H9 (cell line): Measurements from ENCODE around the gene SERTAD2. TPM values are rescaled to one million over a fixed set of nuclear protein-coding genes. Genes with fewer than 3 reads are reported as not detected.

Source experiments
- DNase-seq: peaks from one replicate; pipeline ENCODE4 v3.0.0-alpha.2; 2017
- H2AFZ ChIP-seq: one replicate; pipeline ENCODE4 v1.6.1; 2013; ENCODE audit warnings: mild to moderate bottlenecking, low read length, control low read depth, moderate library complexity
- H2AK5ac ChIP-seq: 2 replicates; pipeline ENCODE4 v1.6.1; 2013; ENCODE audit warnings: low read length, control low read depth, mixed read lengths; ENCODE audit not compliant: insufficient read length
- H2BK120ac ChIP-seq: one replicate; pipeline ENCODE4 v1.6.1; 2013; ENCODE audit warnings: low read depth, mild to moderate bottlenecking, low read length, control low read depth, inconsistent platforms; ENCODE audit not compliant: poor library complexity, severe bottlenecking
- H2BK12ac ChIP-seq: 2 replicates; pipeline ENCODE4 v1.6.1; 2013; ENCODE audit warnings: low read length, control low read depth, mixed read lengths, low read depth; ENCODE audit not compliant: insufficient read length
- H2BK15ac ChIP-seq: 2 replicates; pipeline ENCODE4 v1.6.1; 2013; ENCODE audit warnings: low read depth, low read length, control low read depth
- H2BK20ac ChIP-seq: one replicate; pipeline ENCODE4 v1.6.1; 2013; ENCODE audit warnings: low read depth, mild to moderate bottlenecking, low read length, control low read depth, inconsistent platforms; ENCODE audit not compliant: poor library complexity, severe bottlenecking
- H2BK5ac ChIP-seq: 2 replicates; pipeline ENCODE4 v1.6.1; 2013; ENCODE audit warnings: low read length, control low read depth, mixed read lengths; ENCODE audit not compliant: insufficient read length
- H3K14ac ChIP-seq: 2 replicates; pipeline ENCODE4 v1.6.1; 2013; ENCODE audit warnings: low read length, control low read depth; ENCODE audit not compliant: insufficient read depth
- H3K18ac ChIP-seq: 2 replicates; pipeline ENCODE4 v1.6.1; 2013; ENCODE audit warnings: low read depth, mild to moderate bottlenecking, mixed read lengths, low read length, control low read depth; ENCODE audit not compliant: insufficient read length
- H3K23ac ChIP-seq: 2 replicates; pipeline ENCODE4 v1.6.1; 2013; ENCODE audit warnings: low read length, control low read depth, mixed read lengths, low read depth; ENCODE audit not compliant: insufficient read length
- H3K23me2 ChIP-seq: 2 replicates; pipeline ENCODE4 v1.6.1; 2013; ENCODE audit warnings: low read depth, mild to moderate bottlenecking, mixed read lengths, low read length, control low read depth; ENCODE audit not compliant: insufficient read length, poor library complexity, severe bottlenecking
- H3K27ac ChIP-seq: 2 replicates; pipeline ENCODE4 v1.5.1; 2013; ENCODE audit warnings: low read length, control low read depth, mixed read lengths, low read depth; ENCODE audit not compliant: insufficient read length
- H3K27me3 ChIP-seq: 2 replicates; pipeline ENCODE4 v1.6.1; 2013; ENCODE audit warnings: low read length, control low read depth, inconsistent platforms; ENCODE audit not compliant: insufficient read depth
- H3K4ac ChIP-seq: 2 replicates; pipeline ENCODE4 v1.6.1; 2013; ENCODE audit warnings: low read depth, mild to moderate bottlenecking, control low read depth, inconsistent platforms, low read length, moderate library complexity
- H3K4me1 ChIP-seq: 2 replicates; pipeline ENCODE4 v1.6.1; 2013; ENCODE audit warnings: low read length, control low read depth, inconsistent platforms; ENCODE audit not compliant: insufficient read depth
- H3K4me2 ChIP-seq: 2 replicates; pipeline ENCODE4 v1.6.1; 2013; ENCODE audit warnings: low read length, control low read depth, mixed read lengths; ENCODE audit not compliant: insufficient read length, insufficient read depth
- H3K56ac ChIP-seq: 2 replicates; pipeline ENCODE4 v1.6.1; 2013; ENCODE audit warnings: low read depth, mild to moderate bottlenecking, mixed read lengths, low read length, control low read depth; ENCODE audit not compliant: insufficient read length
- H3K79me1 ChIP-seq: 2 replicates; pipeline ENCODE4 v1.6.1; 2013; ENCODE audit warnings: low read depth, mild to moderate bottlenecking, moderate library complexity, low read length, control low read depth, inconsistent platforms; ENCODE audit not compliant: insufficient read depth, poor library complexity, severe bottlenecking
- H3K79me2 ChIP-seq: 2 replicates; pipeline ENCODE4 v1.6.1; 2013; ENCODE audit warnings: low read length, control low read depth, inconsistent platforms; ENCODE audit not compliant: insufficient read depth
- H3K9ac ChIP-seq: 2 replicates; pipeline ENCODE4 v1.6.1; 2013; ENCODE audit warnings: low read length, control low read depth, mixed read lengths; ENCODE audit not compliant: insufficient read length; ENCODE audit errors: extremely low read depth
- H3K9me3 ChIP-seq: one replicate; pipeline ENCODE4 v1.6.1; 2013; ENCODE audit warnings: low read depth, low read length, inconsistent platforms; ENCODE audit not compliant: control insufficient read depth
- H3T11ph ChIP-seq: one replicate; pipeline ENCODE4 v1.6.1; 2013; ENCODE audit warnings: mild to moderate bottlenecking, low read length, control low read depth, inconsistent platforms
- H4K20me1 ChIP-seq: one replicate; pipeline ENCODE4 v1.6.1; 2013; ENCODE audit not compliant: control insufficient read depth, insufficient read length, insufficient read depth
- H4K5ac ChIP-seq: 2 replicates; pipeline ENCODE4 v1.6.1; 2013; ENCODE audit warnings: low read depth, mild to moderate bottlenecking, mixed read lengths, low read length, control low read depth; ENCODE audit not compliant: insufficient read length
- H4K8ac ChIP-seq: replicated peaks from 2 replicates; pipeline ENCODE4 v1.6.1; 2013; ENCODE audit warnings: low read length, control low read depth, mixed read lengths, low read depth; ENCODE audit not compliant: insufficient read length
- H4K91ac ChIP-seq: 2 replicates; pipeline ENCODE4 v1.6.1; 2013; ENCODE audit warnings: low read depth, mild to moderate bottlenecking, moderate library complexity, mixed read lengths, low read length, control low read depth; ENCODE audit not compliant: insufficient read length
- H3K27ac Mint-ChIP-seq, 3 experiments: 2 replicates in 2 of 3; 3 replicates in 1 of 3; pipeline ENCODE4 v1.8.0; 2020 to 2021; ENCODE audit warnings: mixed read lengths in 3 of 3, mild to moderate bottlenecking in 1 of 3, moderate library complexity in 1 of 3
- H3K27me3 Mint-ChIP-seq: 2 replicates; pipeline ENCODE4 v1.8.0; 2021; ENCODE audit warnings: low read depth, mild to moderate bottlenecking, moderate library complexity, mixed read lengths
- H3K36me3 Mint-ChIP-seq, 3 experiments: 2 replicates in 2 of 3; 3 replicates in 1 of 3; pipeline ENCODE4 v1.8.0; 2020 to 2021; ENCODE audit warnings: low read depth in 3 of 3, mixed read lengths in 3 of 3; ENCODE audit not compliant: insufficient read depth in 1 of 3
- H3K4me1 Mint-ChIP-seq, 2 experiments: 2 replicates each; pipeline ENCODE4 v1.8.0; 2020; ENCODE audit warnings: mixed read lengths in 2 of 2
- H3K4me3 Mint-ChIP-seq, 2 experiments: 2 replicates in 1 of 2; 3 replicates in 1 of 2; pipeline ENCODE4 v1.8.0; 2020 to 2021; ENCODE audit warnings: mild to moderate bottlenecking in 2 of 2, mixed read lengths in 2 of 2, moderate library complexity in 1 of 2
- H3K9me3 Mint-ChIP-seq, 2 experiments: 2 replicates in 1 of 2; 3 replicates in 1 of 2; pipeline ENCODE4 v1.8.0; 2020; ENCODE audit warnings: mild to moderate bottlenecking in 2 of 2, mixed read lengths in 2 of 2, moderate library complexity in 1 of 2
- WGBS: extraction: QIAGEN DNeasy Blood & Tissue Kit; methylation state at CpG from one replicate; pipeline ENCODE4 v1.1.7; 2013; ENCODE audit warnings: missing lambda C conversion rate, low lambda C conversion rate, mixed read lengths; ENCODE audit not compliant: insufficient read length; ENCODE audit errors: extremely low coverage; 5-methylcytosine and 5-hydroxymethylcytosine counted together
- total RNA-seq: library from RNA; stranded (reverse); gene quantifications from 2 replicates; pipeline ENCODE4 v1.2.1, GENCODE V29; 2021
- TF ChIP-seq, protein P1 (sequence below): fragments of 200-600 bp; sonication (generic); conservative IDR thresholded peaks from 3 replicates; pipeline ENCODE4 v1.8.0; 2021; ENCODE audit warnings: antibody characterized with exemption, mild to moderate bottlenecking

Gene SERTAD2
- total RNA-seq, 1 experiment from 2014 or later: 3.5 TPM

DNA sequence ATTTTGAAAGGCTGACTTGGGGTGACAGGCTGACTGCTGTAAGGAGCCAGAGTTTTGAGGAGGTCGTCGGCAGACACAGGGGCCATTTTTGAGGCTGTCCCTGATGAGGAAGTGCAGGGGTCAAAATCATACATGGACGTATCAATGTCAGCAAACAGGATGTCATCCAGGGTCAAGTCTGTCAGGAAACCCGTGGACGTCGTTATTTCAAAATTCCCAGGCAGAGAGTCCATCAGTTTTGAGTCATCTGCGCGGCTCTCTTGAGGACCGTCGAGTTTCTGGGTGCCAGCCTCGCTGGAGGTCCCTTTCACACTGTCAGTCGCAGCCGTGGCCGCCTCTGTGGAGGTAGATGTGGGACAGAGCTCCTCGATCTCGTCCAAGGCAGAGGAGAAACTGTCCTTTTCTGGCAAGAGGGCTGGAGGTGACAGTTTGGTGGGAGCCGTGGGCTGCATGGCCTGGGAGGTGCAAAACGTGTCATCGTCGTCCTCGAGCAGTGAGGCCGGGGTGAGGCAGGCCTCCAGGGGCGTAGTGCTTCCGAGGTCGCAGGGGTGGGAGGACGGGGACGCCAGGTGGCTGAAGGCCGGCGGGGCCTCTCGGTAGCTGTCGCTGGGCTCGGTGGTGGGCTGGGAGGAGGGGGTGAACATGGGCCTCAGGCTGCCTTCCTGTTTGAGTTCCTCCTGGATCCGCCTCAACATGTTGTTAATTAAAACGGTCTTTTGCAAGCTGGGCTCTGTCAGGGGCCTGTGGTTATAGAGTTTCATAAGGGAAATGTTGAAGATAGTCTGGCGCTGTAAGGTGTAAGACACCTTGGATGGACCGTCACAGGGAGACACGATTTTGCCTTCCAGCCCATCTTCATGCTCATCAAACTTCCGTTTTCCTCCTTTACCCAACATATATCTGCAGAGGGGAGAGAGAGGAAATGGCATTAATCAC is 17.5 kb downstream of the SERTAD2 start:
- no peak overlapping the region for H4K8ac ChIP-seq
- H3K4me3 Mint-ChIP-seq: no peak overlapping the region
- H3K27me3 Mint-ChIP-seq: peaks cover 5% of the 10 kb centered on the region
- no peak overlapping the region for H3K9ac ChIP-seq
- no peaks in the 10 kb centered on the region for H3K27me3 ChIP-seq
- H3K27ac Mint-ChIP-seq: peak overlapping the region in 1 of 3 experiments; percentile 9; a peak in 1 of 7 replicates
- DNase-seq: no peak
- no peak overlapping the region for H4K91ac ChIP-seq
- H4K20me1 ChIP-seq: no peaks in the 10 kb centered on the region
- no peaks in the 10 kb centered on the region for H3K23me2 ChIP-seq
- H3K18ac ChIP-seq: no peak overlapping the region
- H3K79me2 ChIP-seq: no peaks in the 10 kb centered on the region
- H4K5ac ChIP-seq: no peak overlapping the region
- H3K36me3 Mint-ChIP-seq: peaks cover 6 to 18% (median 14%) of the 10 kb centered on the region in 3 experiments; a peak in 6 of 7 replicates
- H3K9me3 ChIP-seq: no peaks in the 10 kb centered on the region
- H3K4me2 ChIP-seq: no peak overlapping the region
- H3K4me1 ChIP-seq: peaks cover 3% of the 10 kb centered on the region; the same call in 1 of the 2 replicates
- no peak overlapping the region for H3K23ac ChIP-seq
- no peak overlapping the region for H2AFZ ChIP-seq
- no peaks in the 10 kb centered on the region for H3K9me3 Mint-ChIP-seq
- peaks cover 2% of the 10 kb centered on the region for H3K79me1 ChIP-seq
- no peak overlapping the region for H3T11ph ChIP-seq
- no CpG with 5 or more reads among the region's 38 CpGs for WGBS
- no peak overlapping the region for H2BK120ac ChIP-seq
- no peak overlapping the region for H2BK15ac ChIP-seq
- H2BK5ac ChIP-seq: no peak overlapping the region
- H3K4me1 Mint-ChIP-seq: peaks cover 45 to 47% of the 10 kb centered on the region in 2 experiments
- TF ChIP-seq, protein P1, sequence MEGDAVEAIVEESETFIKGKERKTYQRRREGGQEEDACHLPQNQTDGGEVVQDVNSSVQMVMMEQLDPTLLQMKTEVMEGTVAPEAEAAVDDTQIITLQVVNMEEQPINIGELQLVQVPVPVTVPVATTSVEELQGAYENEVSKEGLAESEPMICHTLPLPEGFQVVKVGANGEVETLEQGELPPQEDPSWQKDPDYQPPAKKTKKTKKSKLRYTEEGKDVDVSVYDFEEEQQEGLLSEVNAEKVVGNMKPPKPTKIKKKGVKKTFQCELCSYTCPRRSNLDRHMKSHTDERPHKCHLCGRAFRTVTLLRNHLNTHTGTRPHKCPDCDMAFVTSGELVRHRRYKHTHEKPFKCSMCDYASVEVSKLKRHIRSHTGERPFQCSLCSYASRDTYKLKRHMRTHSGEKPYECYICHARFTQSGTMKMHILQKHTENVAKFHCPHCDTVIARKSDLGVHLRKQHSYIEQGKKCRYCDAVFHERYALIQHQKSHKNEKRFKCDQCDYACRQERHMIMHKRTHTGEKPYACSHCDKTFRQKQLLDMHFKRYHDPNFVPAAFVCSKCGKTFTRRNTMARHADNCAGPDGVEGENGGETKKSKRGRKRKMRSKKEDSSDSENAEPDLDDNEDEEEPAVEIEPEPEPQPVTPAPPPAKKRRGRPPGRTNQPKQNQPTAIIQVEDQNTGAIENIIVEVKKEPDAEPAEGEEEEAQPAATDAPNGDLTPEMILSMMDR: no peak
- no peak overlapping the region for H2BK20ac ChIP-seq
- no peak overlapping the region; the same call in 1 of the 2 replicates for H3K14ac ChIP-seq
- H3K56ac ChIP-seq: no peak overlapping the region
- no peak overlapping the region for H3K4ac ChIP-seq
- no peak overlapping the region for H3K27ac ChIP-seq
- H2BK12ac ChIP-seq: no peak overlapping the region
- no peak overlapping the region for H2AK5ac ChIP-seq
